Measurements from ENCODE around the gene FAM222B. TPM values are rescaled to one million over a fixed set of nuclear protein-coding genes. Genes with fewer than 3 reads are reported as not detected.
"Not testable (repeated sequence)": the region's sequence is repeated elsewhere in the genome, so short reads cannot be mapped to it uniquely, and the experiment has no call there.

The FAM222B gene
- total RNA-seq, 1 experiment from 2014 or later: 3.1 TPM

GRCh38 chr17:28747051-28747691 lies 95.4 kb downstream of the FAM222B start:
- no peak for DNase-seq (ENCODE audit: low read depth)

DNA sequence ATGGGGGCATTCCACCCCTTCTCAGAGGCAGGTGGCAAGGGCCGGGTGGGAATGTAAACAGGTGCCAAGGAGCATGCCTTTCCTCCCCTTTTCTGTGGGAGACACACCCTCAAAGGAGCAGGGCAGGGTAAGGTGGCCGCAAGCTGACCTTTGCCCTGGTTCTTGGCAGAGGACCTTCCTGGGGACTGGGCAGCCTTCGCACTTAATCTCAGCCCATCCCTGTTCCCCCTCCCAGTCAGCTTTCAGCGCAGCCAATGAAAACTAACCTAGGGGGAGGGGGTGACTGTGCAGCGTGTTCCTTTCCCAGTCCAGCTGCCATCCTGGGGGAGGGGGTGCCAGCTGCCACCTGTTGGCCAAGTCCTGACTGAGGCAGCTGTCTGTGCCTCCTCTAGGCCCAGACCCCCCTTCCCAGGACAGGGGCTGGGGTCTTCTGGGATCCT lies 96.0 kb downstream of the FAM222B start:
- no peak for DNase-seq (ENCODE audit: low read depth)

DNA sequence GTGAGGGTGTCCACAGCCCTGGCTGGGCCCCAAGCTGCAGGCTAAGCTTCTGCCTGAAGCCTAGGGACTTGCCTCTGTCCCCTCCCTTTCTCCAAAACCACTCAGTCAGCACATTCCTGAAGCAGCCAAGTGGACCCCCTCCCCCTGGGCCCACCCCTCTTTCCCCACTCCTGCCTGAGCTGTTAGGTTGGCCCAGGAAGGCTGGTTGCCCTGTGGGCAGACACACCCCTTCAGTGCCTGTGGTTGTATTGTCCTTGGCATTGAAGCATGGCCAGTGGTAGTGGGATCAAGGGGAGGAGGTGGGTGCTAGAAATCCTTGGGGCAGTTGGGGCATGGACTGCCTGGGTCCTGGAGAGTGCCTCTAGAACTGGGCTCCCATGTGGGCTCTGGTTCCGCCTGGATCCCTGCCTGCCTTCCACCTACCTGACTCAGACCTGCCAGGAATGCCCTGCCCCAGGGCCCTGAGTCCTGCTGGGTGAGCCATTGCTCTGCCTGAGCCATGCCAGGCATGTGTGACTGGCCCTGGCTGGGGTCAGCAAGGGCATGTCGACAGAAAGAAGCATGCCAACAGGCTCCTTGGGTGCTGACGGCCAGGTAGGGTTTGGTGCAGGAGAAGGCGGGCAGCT lies 96.7 kb downstream of the FAM222B start:
- DNase-seq (ENCODE audit: low read depth): peak; percentile 45

GRCh38 chr17:28744972-28745785 lies 97.4 kb downstream of the FAM222B start:
- DNase-seq (ENCODE audit: low read depth): peak; percentile 69

GRCh38 chr17:28744104-28744971 lies 98.3 kb downstream of the FAM222B start:
- peak; percentile 63 for DNase-seq (ENCODE audit: low read depth)

DNA sequence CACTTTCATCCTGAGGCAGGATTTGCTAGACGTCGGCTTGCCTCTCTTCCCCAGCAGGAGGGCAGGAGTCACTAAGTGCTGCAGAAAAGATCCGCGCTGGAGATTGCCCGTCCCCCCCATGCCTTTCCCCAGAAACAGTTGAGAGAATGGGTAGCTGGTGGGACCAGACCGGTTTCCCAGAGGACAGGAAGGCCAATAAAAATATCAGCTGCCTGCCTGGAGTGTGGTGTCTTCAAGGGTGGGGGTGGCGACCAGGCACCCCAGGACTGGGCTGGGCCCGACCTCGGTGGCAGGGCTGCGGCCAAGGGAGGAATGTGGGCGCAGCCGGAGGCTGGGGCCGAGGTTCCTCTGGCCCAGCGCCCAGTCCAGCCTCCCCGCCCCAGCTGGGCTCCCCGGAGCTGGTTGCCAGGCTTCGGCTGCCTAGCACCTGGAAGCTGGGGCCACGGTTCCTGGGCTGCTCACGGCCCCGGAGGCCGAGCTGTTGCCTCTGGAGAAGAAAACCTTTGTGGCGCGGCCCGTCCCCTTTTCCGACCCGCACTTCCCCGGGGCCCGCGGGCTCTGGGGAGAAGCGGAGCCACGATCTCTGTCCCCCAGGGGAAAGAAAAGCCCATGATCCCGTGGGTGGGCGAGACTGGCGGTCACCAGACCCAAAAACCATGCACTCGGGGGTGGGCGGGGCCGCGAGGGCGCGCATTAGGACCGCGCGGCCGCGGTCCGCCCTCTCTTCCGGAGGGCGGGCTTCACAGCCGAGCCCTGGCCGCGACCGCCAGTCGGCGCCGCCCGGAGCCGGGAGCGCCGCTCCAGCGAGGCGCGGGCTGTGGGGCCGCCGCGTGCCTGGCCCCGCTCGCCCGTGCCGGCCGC lies 99.1 kb downstream of the FAM222B start, which contains the start of gene TRAF4:
TSS of gene TRAF4 (plus strand) at position 769 of the 861 bp plus-strand sequence. CDS start 102 bp downstream, outside the sequence.
- DNase-seq (ENCODE audit: low read depth): peak; percentile 90

DNA sequence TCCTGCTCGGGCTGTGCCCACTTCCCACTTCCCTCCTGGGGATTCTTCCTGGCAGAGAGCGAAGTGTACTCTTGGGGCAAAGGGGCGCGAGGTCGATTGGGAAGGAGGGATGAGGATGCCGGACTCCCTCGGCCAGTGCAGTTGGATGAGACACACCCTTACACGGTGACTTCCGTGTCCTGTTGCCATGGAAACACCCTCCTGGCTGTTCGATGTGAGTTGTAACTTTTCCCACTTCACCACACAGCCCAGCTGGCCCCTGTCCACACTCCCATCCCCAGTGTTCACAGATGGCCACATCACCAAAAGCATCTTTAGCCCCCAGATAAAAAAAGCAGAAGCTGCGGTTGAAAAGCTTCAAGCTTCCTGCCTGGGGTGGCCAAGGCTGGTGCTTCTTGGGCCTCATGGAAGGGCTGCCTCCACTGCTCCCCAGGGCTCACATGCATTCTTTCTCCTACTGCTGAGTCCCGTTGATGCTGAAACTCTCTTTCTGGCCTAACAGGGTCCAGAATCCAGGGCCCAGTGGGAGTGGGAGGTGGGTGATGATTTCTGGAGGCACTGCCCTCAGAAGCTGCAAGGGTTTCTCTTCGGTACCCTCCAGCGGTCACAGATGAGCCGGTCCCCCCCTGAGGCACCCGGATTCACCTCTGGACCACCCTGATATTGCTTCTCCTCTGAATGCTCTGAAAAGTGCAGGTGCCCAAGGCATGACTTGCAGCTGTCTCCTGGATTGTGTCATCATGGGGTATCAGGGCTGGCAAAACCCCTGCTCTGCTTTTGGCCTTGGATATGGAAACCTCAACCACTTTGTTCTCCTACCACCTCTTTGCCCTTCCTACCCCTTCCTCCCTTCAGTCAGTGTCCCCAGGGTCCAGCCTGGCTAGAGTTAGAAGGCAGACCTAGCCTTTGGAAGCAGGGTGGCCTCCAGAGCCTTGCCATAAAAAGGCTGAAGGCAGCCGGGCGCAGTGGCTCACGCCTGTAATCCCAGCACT lies 100.9 kb downstream of the FAM222B start:
- DNase-seq (ENCODE audit: low read depth): no peak

- DNase-seq (ENCODE audit: low read depth): no peak
Observed at GRCh38 chr17:28740406-28741357, 101.9 kb downstream of the FAM222B start.

DNA sequence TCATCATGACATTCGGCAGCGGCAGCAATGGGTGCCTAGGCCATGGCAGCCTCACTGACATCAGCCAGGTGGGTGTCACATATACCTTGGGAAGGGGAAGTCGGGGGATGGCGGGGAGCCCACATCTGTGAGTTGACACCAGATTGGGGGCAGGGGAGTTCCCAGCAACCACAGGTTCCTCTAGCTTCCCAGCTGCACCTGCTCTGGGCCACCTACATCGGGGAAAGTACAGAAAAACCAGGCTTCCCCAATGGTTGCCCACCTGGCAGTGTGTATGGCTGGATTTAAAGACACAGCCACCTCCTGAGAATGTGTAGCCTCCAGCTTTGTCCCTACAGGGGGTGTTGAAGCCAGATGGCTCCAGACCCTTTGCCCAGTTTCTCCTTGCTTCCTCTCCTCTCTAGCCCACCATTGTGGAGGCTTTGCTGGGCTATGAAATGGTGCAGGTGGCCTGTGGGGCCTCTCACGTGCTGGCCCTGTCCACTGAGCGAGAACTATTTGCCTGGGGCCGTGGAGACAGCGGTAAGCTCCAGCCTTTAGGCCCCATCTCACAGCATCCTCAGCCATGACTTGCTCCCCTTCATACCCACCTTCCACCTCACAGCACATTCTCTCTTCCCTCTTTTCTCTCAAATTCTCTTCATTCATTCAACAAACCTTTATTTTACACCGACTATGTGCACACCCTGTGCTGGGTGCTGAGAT lies 103.8 kb downstream of the FAM222B start:
- no peak for DNase-seq (ENCODE audit: low read depth)

GRCh38 chr17:28737770-28738679 lies 104.6 kb downstream of the FAM222B start:
- no peak for DNase-seq (ENCODE audit: low read depth)

- no peak for DNase-seq (ENCODE audit: low read depth)
Observed at GRCh38 chr17:28737316-28737715, 105.3 kb downstream of the FAM222B start.

DNA sequence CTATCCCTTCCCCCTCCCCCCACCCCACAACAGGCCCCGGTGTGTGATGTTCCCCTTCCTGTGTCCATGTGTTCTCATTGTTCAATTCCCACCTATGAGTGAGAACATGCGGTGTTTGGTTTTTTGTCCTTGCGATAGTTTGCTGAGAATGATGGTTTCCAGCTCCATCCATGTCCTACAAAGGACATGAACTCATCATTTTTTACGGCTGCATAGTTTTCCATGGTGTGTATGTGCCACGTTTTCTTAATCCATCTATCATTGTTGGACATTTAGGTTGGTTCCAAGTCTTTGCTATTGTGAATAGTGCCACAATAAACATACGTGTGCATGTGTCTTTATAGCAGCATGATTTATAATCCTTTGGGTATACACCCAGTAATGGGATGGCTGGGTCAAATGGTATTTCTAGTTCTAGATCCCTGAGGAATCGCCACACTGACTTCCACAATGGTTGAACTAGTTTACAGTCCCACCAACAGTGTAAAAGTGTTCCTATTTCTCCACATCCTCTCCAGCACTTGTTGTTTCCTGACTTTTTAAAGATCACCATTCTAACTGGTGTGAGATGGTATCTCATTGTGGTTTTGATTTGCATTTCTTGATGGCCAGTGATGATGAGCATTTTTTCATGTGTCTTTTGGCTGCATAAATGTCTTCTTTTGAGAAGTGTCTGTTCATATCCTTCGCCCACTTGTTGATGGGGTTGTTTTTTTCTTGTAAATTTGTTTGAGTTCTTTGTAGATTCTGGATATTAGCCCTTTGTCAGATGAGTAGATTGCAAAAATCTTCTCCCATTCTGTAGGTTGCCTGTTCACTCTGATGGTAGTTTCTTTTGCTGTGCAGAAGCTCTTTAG lies 106.4 kb downstream of the FAM222B start:
- not testable (repeated sequence) for DNase-seq (ENCODE audit: low read depth)

- DNase-seq (ENCODE audit: low read depth): peak; percentile 40
Observed at GRCh38 chr17:28735242-28735722, 107.3 kb downstream of the FAM222B start.

- DNase-seq (ENCODE audit: low read depth): no peak
Observed at GRCh38 chr17:28734712-28735241, 107.8 kb downstream of the FAM222B start.

GRCh38 chr17:28733346-28733745 lies 109.2 kb downstream of the FAM222B start:
- DNase-seq (ENCODE audit: low read depth): no peak

Data from Daoy (cell line).